Lung (tissue), 12 donors: ENCODE data around the gene GJB2. TPM values are rescaled to one million over a fixed set of nuclear protein-coding genes. Genes with fewer than 3 reads are reported as not detected.

ENCODE experiments used
- ATAC-seq: fragments of 200-7000 bp; cut with Tn5 transposase; one replicate; pipeline ENCODE4 v1.9.1; 2020; ENCODE audit warnings: moderate number of reproducible peaks; ENCODE audit not compliant: insufficient read depth, low FRiP score
- DNase-seq, 3 donors: peaks; one replicate each; pipeline ENCODE4 v3.0.0-alpha.2; 2013 to 2017
- H3K27ac ChIP-seq, 2 donors: one replicate each; pipeline ENCODE4 v1.5.1; 2013; ENCODE audit warnings: mild to moderate bottlenecking in 2 of 2, moderate library complexity in 2 of 2, control low read depth in 1 of 2, inconsistent platforms in 1 of 2, low read depth in 1 of 2, low read length in 1 of 2
- H3K27me3 ChIP-seq, 3 donors: one replicate each; pipeline ENCODE4 v1.5.1; 2013; ENCODE audit warnings: low read length in 2 of 3; ENCODE audit not compliant: control insufficient read depth in 3 of 3, insufficient read depth in 3 of 3
- H3K36me3 ChIP-seq, 4 donors: one replicate each; pipeline ENCODE4 v1.5.1; 2013; ENCODE audit warnings: low read length in 4 of 4, mild to moderate bottlenecking in 1 of 4, moderate library complexity in 1 of 4; ENCODE audit not compliant: control insufficient read depth in 4 of 4, insufficient read depth in 4 of 4
- H3K4me1 ChIP-seq, 5 donors: one replicate each; pipeline ENCODE4 v1.5.1; 2013; ENCODE audit warnings: low read length in 5 of 5, mild to moderate bottlenecking in 2 of 5, moderate library complexity in 1 of 5; ENCODE audit not compliant: control insufficient read depth in 5 of 5, insufficient read depth in 5 of 5
- H3K4me3 ChIP-seq: one replicate; pipeline ENCODE4 v1.5.1; 2013; ENCODE audit warnings: mild to moderate bottlenecking, control low read depth, moderate library complexity
- H3K9ac ChIP-seq, 2 donors: one replicate each; pipeline ENCODE4 v1.5.1; 2013; ENCODE audit warnings: low read length in 2 of 2, control low read depth in 1 of 2; ENCODE audit not compliant: insufficient read depth in 1 of 2
- H3K9me3 ChIP-seq, 4 donors: one replicate each; pipeline ENCODE4 v1.5.1; 2013; ENCODE audit warnings: low read length in 3 of 4, mild to moderate bottlenecking in 1 of 4, moderate library complexity in 1 of 4; ENCODE audit not compliant: control insufficient read depth in 4 of 4, insufficient read depth in 3 of 4
- WGBS, 2 donors: extraction: QIAGEN DNeasy Blood & Tissue Kit; methylation state at CpG; one replicate each; pipeline ENCODE4 v1.1.7; 2013; 5-methylcytosine and 5-hydroxymethylcytosine counted together
- polyA plus RNA-seq, 2 donors: library from polyadenylated mRNA; stranded (reverse); fragments of 200-250 nt; gene quantifications; one replicate each; pipeline ENCODE4 v1.2.1, GENCODE V29; 2013
- total RNA-seq, 2 donors: library from RNA; depleted of rRNA in 1 of 2; stranded (reverse); fragments of >200 nt in 1 of 2; gene quantifications; one replicate each; pipeline ENCODE4 v1.2.1, GENCODE V29; 2014 to 2021
- TF ChIP-seq, protein P1 (sequence below): IDR thresholded peaks from 2 replicates; pipeline ENCODE4 v1.5.1; 2012; ENCODE audit warnings: mild to moderate bottlenecking; ENCODE audit errors: control extremely low read depth, extremely low read depth
- donor health status: control.
- donor health status: control.
- donor health status: Bipolar disorder and iron deficiency.
- donor health status: healthy.
- donor health status: DM: yes; HTN: yes; CAD: no.

GJB2 gene
- total and polyA plus RNA-seq, 4 donors, result 0.71 to 7.2 (median 1.5) TPM

DNA sequence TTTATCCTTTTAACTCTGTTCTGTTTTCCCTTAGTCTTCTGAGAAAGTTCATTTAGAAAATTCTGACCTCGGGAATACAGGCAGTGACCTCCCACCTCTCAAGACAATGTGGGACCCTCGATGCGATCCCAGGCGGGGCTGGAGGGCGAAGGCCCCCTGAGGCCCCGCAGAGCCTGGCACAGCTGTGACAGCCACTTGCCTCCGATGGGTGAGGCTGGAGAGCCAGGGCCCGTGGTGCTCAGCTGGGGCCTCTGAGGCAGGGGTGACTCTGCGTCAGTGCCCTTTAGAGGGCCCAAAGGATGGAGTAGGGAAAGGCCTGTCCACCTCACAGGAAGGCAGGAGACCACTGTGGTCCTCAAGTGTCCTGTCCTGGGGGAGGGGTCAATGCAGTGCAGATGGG is 42.2 kb downstream of the GJB2 start:
- no peak overlapping the region for H3K9ac ChIP-seq
- WGBS, 2 donors, result 83 to 92% methylated on average over 9 of the region's 9 CpGs
- TF ChIP-seq, protein P1, sequence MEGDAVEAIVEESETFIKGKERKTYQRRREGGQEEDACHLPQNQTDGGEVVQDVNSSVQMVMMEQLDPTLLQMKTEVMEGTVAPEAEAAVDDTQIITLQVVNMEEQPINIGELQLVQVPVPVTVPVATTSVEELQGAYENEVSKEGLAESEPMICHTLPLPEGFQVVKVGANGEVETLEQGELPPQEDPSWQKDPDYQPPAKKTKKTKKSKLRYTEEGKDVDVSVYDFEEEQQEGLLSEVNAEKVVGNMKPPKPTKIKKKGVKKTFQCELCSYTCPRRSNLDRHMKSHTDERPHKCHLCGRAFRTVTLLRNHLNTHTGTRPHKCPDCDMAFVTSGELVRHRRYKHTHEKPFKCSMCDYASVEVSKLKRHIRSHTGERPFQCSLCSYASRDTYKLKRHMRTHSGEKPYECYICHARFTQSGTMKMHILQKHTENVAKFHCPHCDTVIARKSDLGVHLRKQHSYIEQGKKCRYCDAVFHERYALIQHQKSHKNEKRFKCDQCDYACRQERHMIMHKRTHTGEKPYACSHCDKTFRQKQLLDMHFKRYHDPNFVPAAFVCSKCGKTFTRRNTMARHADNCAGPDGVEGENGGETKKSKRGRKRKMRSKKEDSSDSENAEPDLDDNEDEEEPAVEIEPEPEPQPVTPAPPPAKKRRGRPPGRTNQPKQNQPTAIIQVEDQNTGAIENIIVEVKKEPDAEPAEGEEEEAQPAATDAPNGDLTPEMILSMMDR, result no peak
- peak overlapping the region in 1 of 2 donors; percentile 29 for H3K27ac ChIP-seq
- DNase-seq (no peak), ATAC-seq (no peak)
- no peaks in the 10 kb centered on the region for H3K4me1 ChIP-seq
- no peaks in the 10 kb centered on the region for H3K36me3 ChIP-seq
- no peaks in the 10 kb centered on the region for H3K9me3 ChIP-seq
- no peak overlapping the region for H3K4me3 ChIP-seq
- H3K27me3 ChIP-seq, result peaks cover 0 to 33% (median 32%) of the 10 kb centered on the region in 3 donors

DNA sequence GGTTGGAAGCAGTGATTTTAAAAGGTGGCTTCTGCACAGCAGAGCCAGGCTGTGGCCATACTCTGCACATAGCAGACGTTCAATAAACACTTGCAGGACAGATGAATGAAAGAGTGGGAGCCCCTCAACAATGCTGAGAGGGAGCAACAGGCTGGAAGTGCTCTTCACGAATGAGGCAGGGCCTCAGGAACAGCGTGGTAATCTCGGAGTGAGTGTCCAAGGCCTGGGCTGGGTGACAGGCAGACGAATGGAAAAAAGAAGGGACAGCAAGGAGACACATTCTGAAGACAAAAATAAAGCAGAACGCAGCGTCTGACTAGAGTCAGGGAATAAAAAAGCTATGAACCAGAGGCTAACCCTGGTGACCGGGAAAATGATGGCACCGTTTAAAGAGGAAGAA is 43.0 kb downstream of the GJB2 start:
- peaks cover 0 to 28% (median 28%) of the 10 kb centered on the region in 3 donors for H3K27me3 ChIP-seq
- 56 to 71% methylated on average over 9 of the region's 9 CpGs for WGBS, 2 donors
- no peak for DNase-seq

DNA sequence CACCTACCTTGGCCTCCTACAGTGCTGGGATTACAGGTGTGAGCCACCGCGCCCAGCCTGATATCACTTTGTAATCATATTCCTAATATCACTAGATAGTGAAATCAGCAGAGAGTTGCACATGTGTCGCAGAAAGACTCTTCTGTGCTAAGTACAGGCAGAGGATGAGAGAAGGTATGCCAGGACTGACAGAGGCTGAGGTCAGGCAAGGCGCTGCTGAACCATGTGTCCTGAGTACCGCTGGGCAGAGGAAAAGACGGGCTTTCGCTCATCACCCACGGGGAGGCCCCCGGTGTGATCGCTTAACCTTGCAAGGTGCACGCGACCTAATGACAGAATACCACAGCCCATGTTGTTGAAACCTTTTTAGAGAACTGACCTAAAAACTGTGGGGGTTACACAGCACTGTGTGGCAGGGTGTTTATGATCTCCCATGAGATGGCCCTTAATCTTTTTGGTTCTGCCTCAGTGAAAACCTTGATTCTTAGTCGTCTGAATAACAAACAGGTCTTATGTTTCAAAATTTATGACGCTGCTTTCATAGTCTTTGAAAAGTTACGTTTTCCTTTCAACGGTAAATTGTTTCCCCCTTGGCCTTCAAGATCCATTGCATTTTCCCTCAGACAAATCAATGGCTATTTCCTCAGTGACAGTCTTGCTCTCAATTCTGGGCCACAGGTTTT is 44.1 kb downstream of the GJB2 start:
- H3K27me3 ChIP-seq, result peaks cover 0 to 28% (median 28%) of the 10 kb centered on the region in 3 donors
- no peak for DNase-seq
- H3K4me1 ChIP-seq, result no peaks in the 10 kb centered on the region
- no peak overlapping the region for H3K27ac ChIP-seq
- no peak overlapping the region for H3K4me3 ChIP-seq
- no peaks in the 10 kb centered on the region for H3K9me3 ChIP-seq
- WGBS, 2 donors, result 89 to 91% methylated on average over 16 of the region's 16 CpGs
- no peak for ATAC-seq
- TF ChIP-seq, protein P1, result no peak
- H3K9ac ChIP-seq, result no peak overlapping the region
- H3K36me3 ChIP-seq, result no peaks in the 10 kb centered on the region

More for the DNA sequence above, 43.0 kb downstream of the GJB2 start:
- TF ChIP-seq, protein P1, result no peak
- Histone ChIP-seq H3K9me3 (no peaks in the 10 kb centered on the region), H3K4me3 (no peak overlapping the region), H3K27ac (peak overlapping the region in 1 of 2 donors; percentile 63), H3K4me1 (no peaks in the 10 kb centered on the region), H3K36me3 (no peaks in the 10 kb centered on the region), H3K9ac (no peak overlapping the region)
- no peak for ATAC-seq
